Mucosa of gallbladder (tissue), 1 donor: ENCODE results near the gene KCNF1. TPM values are rescaled to one million over a fixed set of nuclear protein-coding genes. Genes with fewer than 3 reads are reported as not detected.
"Not testable (repeated sequence)": the region's sequence is repeated elsewhere in the genome, so short reads cannot be mapped to it uniquely, and the experiment has no call there.

Experiments
- DNase-seq: peaks from one replicate; pipeline ENCODE4 v3.0.0-alpha.2; 2020; ENCODE audit warnings: low spot score
- total RNA-seq: library from RNA; stranded (reverse); gene quantifications from one replicate; pipeline ENCODE4 v1.2.1, GENCODE V29; 2021
- donor health status: DM: no; HTN: no; CAD: no.

Gene KCNF1
- total RNA-seq, 1 donor from 2014 or later: 0.63 TPM

- DNase-seq: no peak
Measured at GRCh38 chr2:10944799-10945198, 33.1 kb downstream of the KCNF1 start.

- no peak for DNase-seq
Measured at GRCh38 chr2:10946394-10946793, 34.7 kb downstream of the KCNF1 start.

GRCh38 chr2:10947005-10947440, 35.3 kb downstream of the KCNF1 start:
- peak; percentile 24 for DNase-seq

GRCh38 chr2:10947446-10948187, 35.9 kb downstream of the KCNF1 start:
- DNase-seq: no peak

- no peak for DNase-seq
Measured at GRCh38 chr2:10948188-10948564, 36.4 kb downstream of the KCNF1 start.

GRCh38 chr2:10948606-10949230, 37.0 kb downstream of the KCNF1 start:
- no peak for DNase-seq

GRCh38 chr2:10949835-10950234, 38.1 kb downstream of the KCNF1 start:
- no peak for DNase-seq

- no peak for DNase-seq
Measured at GRCh38 chr2:10951558-10952414, 40.1 kb downstream of the KCNF1 start.

GRCh38 chr2:10954416-10954815, 42.7 kb downstream of the KCNF1 start:
- no peak for DNase-seq

GRCh38 chr2:10954856-10955818, 43.4 kb downstream of the KCNF1 start:
- DNase-seq: no peak

GRCh38 chr2:10956006-10956790, 44.5 kb downstream of the KCNF1 start:
- DNase-seq: no peak

GRCh38 chr2:10957391-10957790, 45.7 kb downstream of the KCNF1 start:
- DNase-seq: no peak

- not testable (repeated sequence) for DNase-seq
Measured at GRCh38 chr2:10958452-10958851, 46.7 kb downstream of the KCNF1 start.

- no peak for DNase-seq
Measured at GRCh38 chr2:10960606-10961489, 49.1 kb downstream of the KCNF1 start.

GRCh38 chr2:10961490-10961875, 49.7 kb downstream of the KCNF1 start:
- no peak for DNase-seq

GRCh38 chr2:10962004-10962403, 50.3 kb downstream of the KCNF1 start:
- DNase-seq: no peak

GRCh38 chr2:10963155-10963554, 51.4 kb downstream of the KCNF1 start:
- no peak for DNase-seq
